ENCODE measurements around the gene RTN1.

RTN1 gene

DNA sequence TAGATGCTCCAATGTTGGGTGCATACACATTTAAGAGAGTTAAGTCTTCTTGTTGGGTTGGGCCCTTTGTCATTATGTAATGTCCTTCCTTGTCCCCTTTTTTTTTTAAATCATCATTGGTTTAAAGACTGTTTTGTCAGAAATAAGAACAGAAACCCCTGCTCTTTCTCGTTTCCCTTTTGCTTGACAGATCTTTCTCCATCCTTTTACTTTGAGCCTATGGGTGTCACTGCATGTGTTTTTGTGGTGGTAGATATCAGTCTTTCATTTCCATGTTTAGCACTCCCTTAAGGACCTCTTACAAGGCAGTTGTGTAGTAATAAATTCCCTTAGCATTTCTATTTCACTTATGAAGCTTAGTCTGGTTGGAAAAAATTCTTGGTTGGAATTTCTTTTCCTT is 47.4 kb downstream of the RTN1 start:
- Histone ChIP-seq H3K27me3 (ENCODE audit: low read length) (no peaks in the 10 kb centered on the region), H3K9me2 (replicated peaks; ENCODE audit: insufficient read depth, low read length) (no peaks in the 10 kb centered on the region), H3K79me2 (ENCODE audit: insufficient read depth, low read length) (no peaks in the 10 kb centered on the region), H3F3A (ENCODE audit: insufficient read depth) (no peaks in the 10 kb centered on the region), H2AFZ (ENCODE audit: low read depth, low read length, severe bottlenecking) (no peak overlapping the region), H3K9ac (ENCODE audit: low read length) (no peak overlapping the region), H3K36me3 (ENCODE audit: low read length) (no peaks in the 10 kb centered on the region), H3K4me3 (ENCODE audit: insufficient read depth, low read length, poor library complexity, severe bottlenecking) (no peak overlapping the region), H4K20me1 (ENCODE audit: low read depth, low read length) (no peaks in the 10 kb centered on the region), H3K27ac (ENCODE audit: low read depth, low read length) (no peak overlapping the region), H3K4me2 (ENCODE audit: low read depth, low read length, poor library complexity, severe bottlenecking) (no peak overlapping the region), H3K9me3 (ENCODE audit: insufficient read depth, low read length) (no peaks in the 10 kb centered on the region)
- TF ChIP-seq, protein P1, sequence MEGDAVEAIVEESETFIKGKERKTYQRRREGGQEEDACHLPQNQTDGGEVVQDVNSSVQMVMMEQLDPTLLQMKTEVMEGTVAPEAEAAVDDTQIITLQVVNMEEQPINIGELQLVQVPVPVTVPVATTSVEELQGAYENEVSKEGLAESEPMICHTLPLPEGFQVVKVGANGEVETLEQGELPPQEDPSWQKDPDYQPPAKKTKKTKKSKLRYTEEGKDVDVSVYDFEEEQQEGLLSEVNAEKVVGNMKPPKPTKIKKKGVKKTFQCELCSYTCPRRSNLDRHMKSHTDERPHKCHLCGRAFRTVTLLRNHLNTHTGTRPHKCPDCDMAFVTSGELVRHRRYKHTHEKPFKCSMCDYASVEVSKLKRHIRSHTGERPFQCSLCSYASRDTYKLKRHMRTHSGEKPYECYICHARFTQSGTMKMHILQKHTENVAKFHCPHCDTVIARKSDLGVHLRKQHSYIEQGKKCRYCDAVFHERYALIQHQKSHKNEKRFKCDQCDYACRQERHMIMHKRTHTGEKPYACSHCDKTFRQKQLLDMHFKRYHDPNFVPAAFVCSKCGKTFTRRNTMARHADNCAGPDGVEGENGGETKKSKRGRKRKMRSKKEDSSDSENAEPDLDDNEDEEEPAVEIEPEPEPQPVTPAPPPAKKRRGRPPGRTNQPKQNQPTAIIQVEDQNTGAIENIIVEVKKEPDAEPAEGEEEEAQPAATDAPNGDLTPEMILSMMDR (IDR thresholded peaks at IDR 0.05; ENCODE audit: insufficient read depth, low read length, poor library complexity, severe bottlenecking): no peak
- no peak for TF ChIP-seq EZH2phosphoT487 (conservative IDR thresholded peaks at IDR 0.05; ENCODE audit: low read length)

DNA sequence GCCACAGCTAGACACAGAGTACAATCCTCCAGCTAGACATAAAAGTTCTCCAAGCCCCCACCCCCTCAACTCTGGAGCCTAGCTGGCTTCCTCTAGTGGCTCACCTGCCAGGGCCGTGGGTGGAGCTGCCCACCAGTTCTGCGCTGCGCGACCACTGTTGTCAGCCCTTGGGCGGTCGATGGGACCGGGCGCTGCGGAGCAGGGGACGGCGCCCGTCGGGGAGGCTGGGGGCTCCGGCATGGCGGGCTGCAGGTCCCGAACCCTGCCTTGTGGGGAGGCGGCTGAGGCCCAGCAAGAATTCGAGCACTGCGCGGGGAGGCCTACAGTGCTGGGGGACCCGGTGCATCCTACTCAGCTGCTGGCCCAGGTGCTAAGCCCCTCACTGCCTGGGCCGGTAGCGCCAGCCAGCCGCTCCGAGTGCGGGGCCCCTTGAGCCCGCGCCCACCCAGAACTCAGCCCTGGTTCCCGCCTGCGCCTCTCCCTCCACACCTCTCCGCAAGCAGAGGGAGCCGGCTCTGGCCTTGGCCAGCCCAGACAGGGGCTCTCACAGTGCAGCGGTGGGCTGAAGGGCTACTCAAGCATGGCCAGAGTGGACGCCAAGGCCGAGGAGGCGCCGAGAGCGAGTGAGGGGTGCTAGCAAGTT is 51.0 kb downstream of the RTN1 start:
- Histone ChIP-seq H3F3A (ENCODE audit: insufficient read depth) (no peaks in the 10 kb centered on the region), H3K9ac (ENCODE audit: low read length) (no peak overlapping the region), H2AFZ (ENCODE audit: low read depth, low read length, severe bottlenecking) (no peak overlapping the region), H3K27me3 (ENCODE audit: low read length) (no peaks in the 10 kb centered on the region), H3K9me3 (ENCODE audit: insufficient read depth, low read length) (no peaks in the 10 kb centered on the region), H4K20me1 (ENCODE audit: low read depth, low read length) (no peaks in the 10 kb centered on the region), H3K9me2 (replicated peaks; ENCODE audit: insufficient read depth, low read length) (no peaks in the 10 kb centered on the region), H3K4me2 (ENCODE audit: low read depth, low read length, poor library complexity, severe bottlenecking) (no peak overlapping the region), H3K36me3 (ENCODE audit: low read length) (no peaks in the 10 kb centered on the region), H3K79me2 (ENCODE audit: insufficient read depth, low read length) (no peaks in the 10 kb centered on the region), H3K4me3 (ENCODE audit: insufficient read depth, low read length, poor library complexity, severe bottlenecking) (no peak overlapping the region), H3K27ac (ENCODE audit: low read depth, low read length) (no peak overlapping the region)
- TF ChIP-seq, protein P1 (IDR thresholded peaks at IDR 0.05; ENCODE audit: insufficient read depth, low read length, poor library complexity, severe bottlenecking): no peak
- TF ChIP-seq EZH2phosphoT487 (conservative IDR thresholded peaks at IDR 0.05; ENCODE audit: low read length): no peak

DNA sequence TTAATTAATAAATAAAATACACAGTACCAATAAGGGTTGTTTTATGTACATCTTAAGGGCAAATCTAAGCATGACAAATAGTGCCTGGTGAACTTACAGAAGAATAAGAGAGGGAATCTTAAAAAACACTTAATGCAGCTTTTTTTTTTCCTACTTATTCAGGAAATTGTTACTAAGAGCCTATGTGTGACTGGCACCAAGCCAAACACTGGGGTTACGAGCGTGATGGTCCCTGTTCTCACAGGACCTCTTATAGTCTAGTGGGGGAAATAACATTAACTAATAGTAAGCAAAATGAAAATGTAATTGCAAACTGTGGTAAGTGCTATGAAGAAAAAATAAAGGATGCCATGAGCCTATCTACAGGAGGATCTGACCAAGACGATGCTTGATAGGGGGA is 53.6 kb downstream of the RTN1 start:
- no peaks in the 10 kb centered on the region for H3K36me3 ChIP-seq (ENCODE audit: low read length)
- H3K9me3 ChIP-seq (ENCODE audit: insufficient read depth, low read length): no peaks in the 10 kb centered on the region
- TF ChIP-seq, protein P1 (IDR thresholded peaks at IDR 0.05; ENCODE audit: insufficient read depth, low read length, poor library complexity, severe bottlenecking): no peak
- no peak for TF ChIP-seq EZH2phosphoT487 (conservative IDR thresholded peaks at IDR 0.05; ENCODE audit: low read length)
- no peaks in the 10 kb centered on the region for H3K9me2 ChIP-seq (replicated peaks; ENCODE audit: insufficient read depth, low read length)
- no peak overlapping the region for H2AFZ ChIP-seq (ENCODE audit: low read depth, low read length, severe bottlenecking)
- no peaks in the 10 kb centered on the region for H3K27me3 ChIP-seq (ENCODE audit: low read length)
- H3K4me2 ChIP-seq (ENCODE audit: low read depth, low read length, poor library complexity, severe bottlenecking): no peak overlapping the region
- no peak overlapping the region for H3K27ac ChIP-seq (ENCODE audit: low read depth, low read length)
- no peak overlapping the region for H3K9ac ChIP-seq (ENCODE audit: low read length)
- no peaks in the 10 kb centered on the region for H3K79me2 ChIP-seq (ENCODE audit: insufficient read depth, low read length)
- no peaks in the 10 kb centered on the region for H3F3A ChIP-seq (ENCODE audit: insufficient read depth)
- H3K4me3 ChIP-seq (ENCODE audit: insufficient read depth, low read length, poor library complexity, severe bottlenecking): no peak overlapping the region
- no peaks in the 10 kb centered on the region for H4K20me1 ChIP-seq (ENCODE audit: low read depth, low read length)
